Ovary (tissue), 9 donors: ENCODE measurements around the gene SUV39H2. TPM values are rescaled to one million over a fixed set of nuclear protein-coding genes. Genes with fewer than 3 reads are reported as not detected.
"Not testable (repeated sequence)": the region's sequence is repeated elsewhere in the genome, so short reads cannot be mapped to it uniquely, and the experiment has no call there.

Source experiments
- DNase-seq, 5 donors: peaks; one replicate each; pipeline ENCODE4 v3.0.0-alpha.2; 2019 to 2020
- H3K27ac ChIP-seq, 2 donors: fragments of 200-600 bp; one replicate each; pipeline versions ENCODE4 v1.5.1 to v1.8.0; 2019 to 2022
- H3K27me3 ChIP-seq: fragments of 200-600 bp; one replicate; pipeline ENCODE4 v1.8.0; 2022
- H3K36me3 ChIP-seq: fragments of 200-600 bp; sonication (generic); one replicate; pipeline ENCODE4 v1.5.1; 2019
- H3K4me1 ChIP-seq: one replicate; pipeline ENCODE4 v1.8.1; 2013; ENCODE audit warnings: mild to moderate bottlenecking, moderate library complexity; ENCODE audit not compliant: insufficient read depth
- H3K4me3 ChIP-seq: fragments of 200-600 bp; sonication (generic); one replicate; pipeline ENCODE4 v1.5.1; 2017
- H3K9me3 ChIP-seq, 2 donors: fragments of 200-600 bp in 1 of 2; sonication (generic) in 1 of 2; one replicate each; pipeline versions ENCODE4 v1.5.1 to v1.8.1; 2013 to 2019; ENCODE audit warnings: mild to moderate bottlenecking in 1 of 2, moderate library complexity in 1 of 2
- EP300 ChIP-seq: sonication (generic); formaldehyde crosslinking; IDR thresholded peaks from one replicate; pipeline ENCODE4 v1.6.1; 2017; ENCODE audit warnings: antibody characterized with exemption
- POLR2A ChIP-seq: fragments of 450-650 bp; IDR thresholded peaks from one replicate; pipeline ENCODE4 v1.6.1; 2017; ENCODE audit warnings: antibody characterized with exemption, mild to moderate bottlenecking, moderate library complexity
- WGBS, 3 donors: extraction: QIAGEN DNeasy Blood & Tissue Kit in 1 of 3; methylation state at CpG; one replicate each; pipeline versions ENCODE4 v1.1.5 to v1.1.7; 2013 to 2017; 5-methylcytosine and 5-hydroxymethylcytosine counted together
- intact Hi-C, 4 donors: fragments of 100-400 bp; cut with DNase I; formaldehyde crosslinking; loops; one replicate each; pipeline versions ENCODE4 v1.11.0 to v1.15.1; 2022 to 2023
- polyA plus RNA-seq, 2 donors: library from polyadenylated mRNA; stranded (reverse); fragments of 200-250 nt in 1 of 2; fragments of 350-450 nt in 1 of 2; fragmentation: Illumina TruSeq in 1 of 2; extraction: RNeasy Lipid Tissue Mini Kit (QIAGEN cat#74804) in 1 of 2; gene quantifications; one replicate each; pipeline ENCODE4 v1.2.3, GENCODE V29; 2013 to 2014
- total RNA-seq, 7 donors: library from RNA; depleted of rRNA in 2 of 7; stranded (reverse); fragments of >200 nt in 2 of 7; fragmentation: NEBNext Ultra II Directional in 3 of 7; extraction: Animal tissue kit (Norgen Biotek cat#: 25700) in 3 of 7; gene quantifications; one replicate each; pipeline versions ENCODE4 v1.1.0 to v1.2.4, GENCODE V29; 2016 to 2023
- TF ChIP-seq, protein P1 (sequence below), 3 donors: fragments of 450-650 bp in 2 of 3; fragments of 200-600 bp in 1 of 3; IDR thresholded peaks; one replicate each; pipeline versions ENCODE4 v1.5.1 to v1.8.0; 2016 to 2022; ENCODE audit warnings: antibody characterized with exemption in 3 of 3, mild to moderate bottlenecking in 1 of 3
- donor health status: DM: no; HTN: no; CAD: no; lungs with moderate emphysema.
- donor health status: DM: no; HTN: no; CAD: no.
- donor health status: Bipolar disorder and iron deficiency.
- donor health status: DM: yes; HTN: yes; CAD: no.
- donor health status: DM: no; HTN: no; CAD: no.
- donor health status: DM: yes; HTN: yes; CAD: no.

Gene SUV39H2
- total and polyA plus RNA-seq, 9 donors: 3.0 to 16.4 (median 7.1) TPM

DNA sequence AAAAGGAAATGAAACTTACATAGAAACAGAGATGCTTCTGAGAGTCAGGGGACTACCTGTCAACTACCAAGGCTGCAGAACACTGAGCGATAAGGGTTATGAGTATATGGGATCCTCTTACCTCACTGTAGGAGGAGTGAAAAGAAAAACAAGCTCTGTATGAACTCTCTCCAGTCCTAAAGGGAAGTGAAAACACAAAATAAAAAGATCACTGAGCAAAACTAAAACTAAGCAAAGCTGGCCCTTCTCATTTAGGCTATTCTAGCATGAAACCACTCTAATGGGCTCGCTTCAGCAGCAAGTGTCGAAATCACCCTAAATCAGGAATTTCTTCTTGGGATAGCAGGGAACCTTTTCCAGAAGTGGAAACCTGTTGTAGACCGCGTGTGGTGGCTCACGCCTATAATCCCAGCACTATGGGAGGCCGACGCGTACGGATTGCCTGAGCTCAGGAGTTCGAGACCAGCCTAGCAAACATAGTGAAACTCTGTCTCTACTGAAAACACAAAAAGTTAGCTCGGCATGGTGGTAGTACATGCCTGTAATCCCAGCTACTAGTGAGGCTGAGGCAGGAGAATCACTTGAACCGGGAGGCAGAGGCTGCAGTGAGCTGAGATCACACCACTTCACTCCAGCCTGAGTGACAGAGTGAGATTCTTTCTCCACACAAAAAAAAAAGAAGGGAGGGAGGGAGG, 48.2 kb downstream of the SUV39H2 start:
- Histone ChIP-seq H3K4me3 (no peak overlapping the region), H3K27me3 (no peaks in the 10 kb centered on the region), H3K4me1 (no peaks in the 10 kb centered on the region), H3K27ac (no peak overlapping the region), H3K36me3 (no peaks in the 10 kb centered on the region), H3K9me3 (no peaks in the 10 kb centered on the region)
- intact Hi-C loops: no loop called here
- WGBS, 3 donors: 93 to 98% (median 96%) methylated on average over 13 of the region's 13 CpGs
- TF ChIP-seq, protein P1, sequence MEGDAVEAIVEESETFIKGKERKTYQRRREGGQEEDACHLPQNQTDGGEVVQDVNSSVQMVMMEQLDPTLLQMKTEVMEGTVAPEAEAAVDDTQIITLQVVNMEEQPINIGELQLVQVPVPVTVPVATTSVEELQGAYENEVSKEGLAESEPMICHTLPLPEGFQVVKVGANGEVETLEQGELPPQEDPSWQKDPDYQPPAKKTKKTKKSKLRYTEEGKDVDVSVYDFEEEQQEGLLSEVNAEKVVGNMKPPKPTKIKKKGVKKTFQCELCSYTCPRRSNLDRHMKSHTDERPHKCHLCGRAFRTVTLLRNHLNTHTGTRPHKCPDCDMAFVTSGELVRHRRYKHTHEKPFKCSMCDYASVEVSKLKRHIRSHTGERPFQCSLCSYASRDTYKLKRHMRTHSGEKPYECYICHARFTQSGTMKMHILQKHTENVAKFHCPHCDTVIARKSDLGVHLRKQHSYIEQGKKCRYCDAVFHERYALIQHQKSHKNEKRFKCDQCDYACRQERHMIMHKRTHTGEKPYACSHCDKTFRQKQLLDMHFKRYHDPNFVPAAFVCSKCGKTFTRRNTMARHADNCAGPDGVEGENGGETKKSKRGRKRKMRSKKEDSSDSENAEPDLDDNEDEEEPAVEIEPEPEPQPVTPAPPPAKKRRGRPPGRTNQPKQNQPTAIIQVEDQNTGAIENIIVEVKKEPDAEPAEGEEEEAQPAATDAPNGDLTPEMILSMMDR (IDR thresholded peaks at IDR 0.05): no peak
- TF ChIP-seq EP300 (no peak), POLR2A (no peak)
- no peak for DNase-seq

DNA sequence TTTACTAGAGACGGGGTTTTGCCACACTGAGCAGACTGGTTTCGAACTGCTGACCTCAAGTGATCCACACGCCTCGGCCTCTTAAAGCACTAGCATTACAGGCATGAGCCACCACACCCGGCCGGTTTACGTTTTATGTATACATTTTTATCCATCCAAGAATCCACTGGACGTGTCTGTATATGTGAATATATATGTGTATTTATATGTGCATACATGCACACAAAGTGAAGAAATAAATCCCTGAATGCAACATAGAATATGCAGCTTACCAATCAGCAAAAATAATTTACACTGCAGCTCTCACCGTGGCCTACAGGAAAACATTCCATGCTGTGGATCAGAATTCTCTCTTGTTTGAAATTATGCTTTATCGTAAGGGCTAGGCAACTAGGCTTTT, 51.9 kb downstream of the SUV39H2 start:
- 95 to 96% (median 96%) methylated on average over 10 of the region's 10 CpGs for WGBS, 3 donors
- Histone ChIP-seq H3K4me1 (no peaks in the 10 kb centered on the region), H3K27ac (no peak overlapping the region), H3K36me3 (no peaks in the 10 kb centered on the region), H3K4me3 (no peak overlapping the region), H3K9me3 (no peaks in the 10 kb centered on the region), H3K27me3 (no peaks in the 10 kb centered on the region)
- DNase-seq: no peak
- intact Hi-C loops: no loop called here
- TF ChIP-seq, protein P1 (IDR thresholded peaks at IDR 0.05): no peak
- TF ChIP-seq EP300 (no peak), POLR2A (no peak)

DNA sequence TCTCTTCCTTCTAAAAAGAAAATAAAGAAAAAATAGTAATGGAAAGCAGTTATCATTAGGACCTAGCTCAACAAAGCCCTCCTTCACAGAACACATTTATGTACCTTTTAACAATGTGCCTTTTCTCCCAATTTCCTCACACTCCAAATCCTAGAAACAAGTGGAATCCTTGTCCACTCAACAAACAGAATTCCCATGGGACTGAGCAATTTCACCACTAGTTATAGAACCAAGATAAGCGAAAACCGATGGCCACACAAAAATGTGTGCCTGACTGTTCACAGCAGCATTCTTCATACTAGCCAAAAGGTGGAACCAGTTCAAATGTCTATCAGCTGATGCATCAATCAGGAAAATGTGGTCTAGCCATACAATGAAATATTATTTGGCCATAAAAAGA, 57.9 kb downstream of the SUV39H2 start:
- H3K36me3 ChIP-seq: no peaks in the 10 kb centered on the region
- no peak overlapping the region for H3K4me3 ChIP-seq
- TF ChIP-seq, protein P1 (IDR thresholded peaks at IDR 0.05): no peak
- TF ChIP-seq EP300 (no peak), POLR2A (no peak)
- no peak for DNase-seq
- peaks cover 4% of the 10 kb centered on the region for H3K4me1 ChIP-seq
- WGBS, 3 donors: 81 to 94% (median 93%) methylated on average over 2 of the region's 2 CpGs
- H3K27me3 ChIP-seq: no peaks in the 10 kb centered on the region
- intact Hi-C loops: no loop called here
- H3K27ac ChIP-seq: no peak overlapping the region
- H3K9me3 ChIP-seq: no peaks in the 10 kb centered on the region

DNA sequence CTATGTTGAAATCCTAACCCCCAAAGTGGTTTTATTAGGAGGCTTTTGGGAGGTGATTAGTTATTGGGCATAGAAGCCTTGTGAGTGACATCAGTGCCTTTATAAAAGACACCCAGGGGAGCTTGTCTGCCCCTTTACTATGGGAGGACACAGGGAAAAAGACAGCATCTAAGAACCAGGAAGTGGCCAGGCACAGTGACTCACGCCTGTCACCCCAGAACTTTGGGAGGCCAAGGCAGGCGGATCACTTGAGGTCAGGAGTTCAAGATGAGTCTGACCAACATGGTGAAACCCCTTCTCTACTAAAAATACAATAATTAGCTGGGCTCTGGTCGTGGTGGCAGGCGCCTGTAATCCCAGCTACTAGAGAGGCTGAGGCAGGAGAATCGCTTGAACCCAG, 60.3 kb downstream of the SUV39H2 start:
- H3K27me3 ChIP-seq, DNase-seq, H3K9me3 ChIP-seq, H3K27ac ChIP-seq, intact Hi-C loops, H3K4me3 ChIP-seq, H3K36me3 ChIP-seq, H3K4me1 ChIP-seq: not testable (repeated sequence)
- 87 to 88% (median 87%) methylated on average over 4 to 5 of the region's 5 CpGs for WGBS, 3 donors

DNA sequence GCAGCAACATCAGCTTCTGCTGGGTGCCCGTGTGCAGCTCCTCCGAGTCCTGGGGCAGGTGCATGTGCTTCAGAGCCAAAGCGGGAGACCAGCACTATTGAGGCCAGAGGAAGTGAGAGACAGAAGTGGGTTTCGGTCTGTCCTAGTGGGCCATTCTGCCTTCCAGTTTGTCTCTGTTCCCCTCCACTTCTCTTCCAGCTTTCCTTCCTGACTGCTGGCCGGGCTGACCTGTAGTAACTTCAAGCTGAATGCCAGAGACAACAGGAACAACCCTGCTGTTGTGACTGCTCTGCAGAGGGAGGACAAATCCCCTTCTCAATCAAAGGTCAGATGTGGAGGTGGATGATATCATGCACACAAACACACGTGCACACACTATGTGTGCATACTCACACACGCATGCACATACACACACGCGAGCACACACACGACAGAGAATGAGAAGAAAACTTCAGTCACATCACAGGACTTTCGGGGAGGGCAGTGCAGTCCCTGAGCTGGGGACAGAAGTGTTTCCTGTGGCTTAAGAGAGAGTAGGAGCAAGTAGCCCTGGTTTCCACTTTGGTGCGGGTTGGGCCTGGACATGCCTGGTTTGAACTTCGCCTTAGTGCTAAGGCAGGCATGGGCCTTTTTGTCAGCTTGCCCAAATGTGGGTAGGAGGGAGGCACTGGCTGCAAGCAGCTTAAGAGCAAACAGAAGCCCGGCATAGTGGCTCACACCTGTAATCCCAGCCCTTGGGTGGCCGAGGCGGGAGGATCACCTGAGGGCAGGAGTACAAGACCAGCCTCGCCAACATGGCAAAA, 63.7 kb downstream of the SUV39H2 start:
- H3K27ac ChIP-seq, intact Hi-C loops, H3K9me3 ChIP-seq, H3K4me3 ChIP-seq, DNase-seq, H3K4me1 ChIP-seq, H3K27me3 ChIP-seq, H3K36me3 ChIP-seq: not testable (repeated sequence)
- WGBS, 3 donors: 92 to 94% (median 93%) methylated on average over 15 to 17 of the region's 17 CpGs

DNA sequence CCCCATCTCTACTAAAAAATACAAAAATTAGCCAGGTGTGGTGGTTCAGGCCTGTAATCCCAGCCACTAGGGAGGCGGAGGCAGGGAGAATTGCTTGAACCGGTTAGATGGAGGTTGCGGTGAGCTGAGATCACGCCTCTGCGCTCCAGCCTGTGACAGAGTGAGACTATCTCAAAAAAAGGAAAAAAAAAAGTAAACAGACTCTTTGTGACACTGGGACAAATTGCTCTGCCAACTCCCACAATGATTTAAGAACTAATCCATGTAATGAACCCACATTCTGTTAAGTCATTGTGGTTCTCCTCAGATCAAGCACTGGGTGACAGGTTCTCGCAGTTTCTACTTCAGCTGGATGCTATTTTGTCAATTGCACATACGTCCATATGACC, 64.3 kb downstream of the SUV39H2 start:
- H3K4me1 ChIP-seq, intact Hi-C loops, H3K27me3 ChIP-seq: not testable (repeated sequence)

More for the DNA sequence above, 64.3 kb downstream of the SUV39H2 start:
- not testable (repeated sequence) for H3K4me3 ChIP-seq, H3K9me3 ChIP-seq, H3K27ac ChIP-seq, DNase-seq, H3K36me3 ChIP-seq
- WGBS, 3 donors: 96 to 97% (median 96%) methylated on average over 7 of the region's 7 CpGs
